Spleen (tissue), 11 donors: Measurements from ENCODE around the gene PLS1. TPM values are rescaled to one million over a fixed set of nuclear protein-coding genes. Genes with fewer than 3 reads are reported as not detected.
"Not testable (repeated sequence)": the region's sequence is repeated elsewhere in the genome, so short reads cannot be mapped to it uniquely, and the experiment has no call there.

Experiments used
- DNase-seq: peaks from one replicate; pipeline ENCODE4 v3.0.0-alpha.2; 2020
- H3K27ac ChIP-seq, 8 donors: fragments of 200-600 bp; sonication (generic) in 7 of 8; 1 replicate in 4 of 8; 2 replicates in 4 of 8; pipeline versions ENCODE4 v1.5.0 to v1.8.0; 2016 to 2021; ENCODE audit warnings: inconsistent platforms in 4 of 8, mild to moderate bottlenecking in 4 of 8, moderate library complexity in 1 of 8
- H3K27me3 ChIP-seq, 7 donors: fragments of 200-600 bp; sonication (generic) in 6 of 7; replicated peaks in 1 of 7; 1 replicate in 4 of 7; 2 replicates in 3 of 7; pipeline versions ENCODE4 v1.5.0 to v1.8.0; 2016 to 2021; ENCODE audit warnings: inconsistent platforms in 3 of 7, mild to moderate bottlenecking in 1 of 7
- H3K36me3 ChIP-seq, 6 donors: fragments of 200-600 bp; sonication (generic) in 5 of 6; 1 replicate in 4 of 6; 2 replicates in 2 of 6; pipeline versions ENCODE4 v1.5.0 to v1.8.0; 2016 to 2021; ENCODE audit warnings: inconsistent platforms in 2 of 6
- H3K4me1 ChIP-seq, 6 donors: fragments of 200-600 bp; sonication (generic) in 5 of 6; 1 replicate in 3 of 6; 2 replicates in 3 of 6; pipeline versions ENCODE4 v1.5.0 to v1.8.0; 2016 to 2021; ENCODE audit warnings: inconsistent platforms in 3 of 6
- H3K4me3 ChIP-seq, 8 donors: fragments of 200-600 bp; sonication (generic) in 7 of 8; 1 replicate in 4 of 8; 2 replicates in 4 of 8; pipeline versions ENCODE4 v1.5.0 to v1.8.0; 2016 to 2021; ENCODE audit warnings: inconsistent platforms in 4 of 8, mild to moderate bottlenecking in 4 of 8, moderate library complexity in 2 of 8
- H3K9me3 ChIP-seq, 8 donors: fragments of 200-600 bp; sonication (generic) in 7 of 8; 1 replicate in 4 of 8; 2 replicates in 4 of 8; pipeline versions ENCODE4 v1.5.0 to v1.8.0; 2016 to 2021; ENCODE audit warnings: inconsistent platforms in 4 of 8
- POLR2A ChIP-seq, 3 donors: fragments of 450-650 bp; IDR thresholded peaks; one replicate each; pipeline ENCODE4 v1.5.1; 2017; ENCODE audit warnings: antibody characterized with exemption in 3 of 3, mild to moderate bottlenecking in 1 of 3
- POLR2AphosphoS5 ChIP-seq, 3 donors: sonication (generic); formaldehyde crosslinking; IDR thresholded peaks; one replicate each; pipeline ENCODE4 v1.5.1; 2017; ENCODE audit warnings: antibody characterized with exemption in 3 of 3
- WGBS, 5 donors: extraction: QIAGEN DNeasy Blood & Tissue Kit in 3 of 5; methylation state at CpG; one replicate each; pipeline versions ENCODE4 v1.1.5 to v1.1.7; 2013 to 2018; 5-methylcytosine and 5-hydroxymethylcytosine counted together
- intact Hi-C: fragments of 100-400 bp; cut with DNase I; formaldehyde crosslinking; loops from one replicate; pipeline ENCODE4 v1.15.0; 2023; ENCODE audit warnings: low total_unique reads
- polyA plus RNA-seq, 3 donors: library from polyadenylated mRNA; stranded (reverse); fragments of 200-250 nt; gene quantifications; one replicate each; pipeline ENCODE4 v1.2.1, GENCODE V29; 2013
- total RNA-seq, 7 donors: library from RNA; depleted of rRNA in 3 of 7; stranded (reverse); fragments of >200 nt in 3 of 7; fragmentation: NEBNext Ultra II Directional in 4 of 7; extraction: Animal tissue kit (Norgen Biotek cat#: 25700) in 4 of 7; gene quantifications; one replicate each; pipeline versions ENCODE4 v1.1.0 to v1.2.1, GENCODE V29; 2016 to 2021
- TF ChIP-seq, protein P1 (sequence below), 11 experiments: fragments of 200-600 bp in 7 of 11; fragments of 450-650 bp in 4 of 11; sonication (generic) in 4 of 11; IDR thresholded peaks in 8 of 11; conservative IDR thresholded peaks in 3 of 11; 1 replicate in 7 of 11; 2 replicates in 4 of 11; pipeline versions ENCODE4 v1.4.0 to v1.8.0; 2016 to 2021; ENCODE audit warnings: antibody characterized with exemption in 11 of 11, inconsistent platforms in 4 of 11, mild to moderate bottlenecking in 1 of 11
- donor health status: healthy with polysubstance abuse.
- donor health status: DM: no; HTN: no; CAD: no; lungs with moderate emphysema.
- donor health status: DM: no; HTN: no; CAD: no.
- donor health status: Bipolar disorder and iron deficiency.
- donor health status: healthy.
- donor health status: DM: no; HTN: no; CAD: no.
- donor health status: DM: yes; HTN: yes; CAD: no.

The PLS1 gene
- total and polyA plus RNA-seq, 10 donors = 0.09 to 3.0 (median 1.2) TPM

- H3K27ac ChIP-seq = no peak overlapping the region
- TF ChIP-seq POLR2A (IDR thresholded peaks at IDR 0.05) (no peak), POLR2AphosphoS5 (IDR thresholded peaks at IDR 0.05) (no peak)
- TF ChIP-seq, protein P1, sequence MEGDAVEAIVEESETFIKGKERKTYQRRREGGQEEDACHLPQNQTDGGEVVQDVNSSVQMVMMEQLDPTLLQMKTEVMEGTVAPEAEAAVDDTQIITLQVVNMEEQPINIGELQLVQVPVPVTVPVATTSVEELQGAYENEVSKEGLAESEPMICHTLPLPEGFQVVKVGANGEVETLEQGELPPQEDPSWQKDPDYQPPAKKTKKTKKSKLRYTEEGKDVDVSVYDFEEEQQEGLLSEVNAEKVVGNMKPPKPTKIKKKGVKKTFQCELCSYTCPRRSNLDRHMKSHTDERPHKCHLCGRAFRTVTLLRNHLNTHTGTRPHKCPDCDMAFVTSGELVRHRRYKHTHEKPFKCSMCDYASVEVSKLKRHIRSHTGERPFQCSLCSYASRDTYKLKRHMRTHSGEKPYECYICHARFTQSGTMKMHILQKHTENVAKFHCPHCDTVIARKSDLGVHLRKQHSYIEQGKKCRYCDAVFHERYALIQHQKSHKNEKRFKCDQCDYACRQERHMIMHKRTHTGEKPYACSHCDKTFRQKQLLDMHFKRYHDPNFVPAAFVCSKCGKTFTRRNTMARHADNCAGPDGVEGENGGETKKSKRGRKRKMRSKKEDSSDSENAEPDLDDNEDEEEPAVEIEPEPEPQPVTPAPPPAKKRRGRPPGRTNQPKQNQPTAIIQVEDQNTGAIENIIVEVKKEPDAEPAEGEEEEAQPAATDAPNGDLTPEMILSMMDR (IDR thresholded peaks at IDR 0.05 in 8 of 11, conservative IDR thresholded peaks at IDR 0.05 in 3 of 11) = no peak
- WGBS, 5 donors = 78 to 87% (median 87%) methylated on average over 2 of the region's 2 CpGs
- no peaks in the 10 kb centered on the region for H3K36me3 ChIP-seq
- H3K4me1 ChIP-seq = no peaks in the 10 kb centered on the region
- intact Hi-C loops = no loop called here
- no peak for DNase-seq
- no peaks in the 10 kb centered on the region for H3K27me3 ChIP-seq
- H3K4me3 ChIP-seq = no peak overlapping the region
- H3K9me3 ChIP-seq = no peaks in the 10 kb centered on the region
Observed at GRCh38 chr3:142705198-142705597, 109.0 kb downstream of the PLS1 start.

GRCh38 chr3:142706321-142707127, 110.3 kb downstream of the PLS1 start:
- Histone ChIP-seq H3K27ac (no peak overlapping the region), H3K4me3 (no peak overlapping the region), H3K36me3 (no peaks in the 10 kb centered on the region), H3K27me3 (no peaks in the 10 kb centered on the region), H3K9me3 (no peaks in the 10 kb centered on the region), H3K4me1 (no peaks in the 10 kb centered on the region)
- no peak for DNase-seq
- 77 to 90% (median 83%) methylated on average over 7 of the region's 7 CpGs for WGBS, 5 donors
- intact Hi-C loops = no loop called here
- TF ChIP-seq, protein P1 (IDR thresholded peaks at IDR 0.05 in 8 of 11, conservative IDR thresholded peaks at IDR 0.05 in 3 of 11) = no peak
- TF ChIP-seq POLR2A (IDR thresholded peaks at IDR 0.05) (no peak), POLR2AphosphoS5 (IDR thresholded peaks at IDR 0.05) (no peak)

DNA sequence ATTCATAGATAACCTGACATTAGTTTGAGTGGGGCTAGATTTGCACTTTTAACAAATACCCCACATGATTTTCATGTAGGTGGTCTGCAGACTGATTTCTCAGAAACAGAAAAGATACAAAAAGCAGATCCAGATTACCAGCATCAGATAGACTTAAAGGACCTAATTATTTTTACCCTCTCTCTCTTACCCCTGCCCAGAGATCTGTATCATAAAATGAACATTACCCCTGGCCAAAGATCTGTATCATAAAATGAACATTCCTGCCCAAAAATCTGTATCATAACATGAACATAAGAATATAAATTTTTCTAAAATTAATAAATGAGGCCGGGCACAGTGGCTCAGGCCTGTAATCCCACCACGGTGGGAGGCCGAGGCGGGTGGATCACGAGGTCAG, 113.0 kb downstream of the PLS1 start:
- Histone ChIP-seq H3K9me3 (no peaks in the 10 kb centered on the region), H3K4me3 (no peak overlapping the region), H3K27me3 (no peaks in the 10 kb centered on the region), H3K4me1 (no peaks in the 10 kb centered on the region), H3K27ac (no peak overlapping the region), H3K36me3 (no peaks in the 10 kb centered on the region)
- TF ChIP-seq POLR2AphosphoS5 (IDR thresholded peaks at IDR 0.05) (no peak), POLR2A (IDR thresholded peaks at IDR 0.05) (no peak)
- TF ChIP-seq, protein P1 (IDR thresholded peaks at IDR 0.05 in 8 of 11, conservative IDR thresholded peaks at IDR 0.05 in 3 of 11) = no peak
- 89 to 98% (median 96%) methylated on average over 5 of the region's 5 CpGs for WGBS, 5 donors
- DNase-seq = no peak
- intact Hi-C loops = no loop called here

DNA sequence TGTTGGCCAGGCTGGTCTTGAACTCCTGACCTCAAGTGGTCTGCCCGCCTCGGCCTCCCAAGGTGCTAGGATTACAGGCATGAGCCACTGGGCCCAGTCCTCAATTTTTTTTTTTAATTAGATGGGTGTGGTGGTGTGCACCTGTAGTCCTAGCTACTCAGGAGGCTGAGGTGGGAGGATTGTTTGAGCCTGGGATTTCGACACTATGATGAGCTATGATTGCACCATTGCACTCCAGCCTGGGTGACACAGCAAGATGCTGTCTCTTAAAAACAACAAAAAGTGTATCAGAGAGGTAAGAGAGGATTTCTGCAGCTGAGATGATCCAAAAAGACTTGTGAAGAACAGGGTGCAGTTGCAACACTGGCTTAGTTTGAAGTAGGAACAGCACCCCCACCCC, 118.7 kb downstream of the PLS1 start:
- H3K4me3 ChIP-seq, H3K9me3 ChIP-seq, DNase-seq, H3K4me1 ChIP-seq, intact Hi-C loops, H3K27me3 ChIP-seq, H3K36me3 ChIP-seq, H3K27ac ChIP-seq: not testable (repeated sequence)
- WGBS, 5 donors = 85 to 95% (median 90%) methylated on average over 3 of the region's 3 CpGs
